PC-9 (cell line): Measurements from ENCODE around the gene IL17RE.

Experiments
- CTCF ChIP-seq: fragments of 200-600 bp; sonication (generic); conservative IDR thresholded peaks from 2 replicates; pipeline ENCODE4 v1.6.1; 2017; ENCODE audit warnings: mixed run types, antibody characterized with exemption, mild to moderate bottlenecking, moderate library complexity
- EZH2 ChIP-seq: fragments of 200-600 bp; sonication (generic); IDR thresholded peaks from 2 replicates; pipeline ENCODE4 v1.8.0; 2017; ENCODE audit warnings: antibody characterized with exemption, low read depth

GRCh38 chr3:9883706-9884554 is 18.7 kb upstream of the IL17RE start:
- no peak for TF ChIP-seq EZH2
- no peak for TF ChIP-seq CTCF
